OCI-LY3 (cell line): ENCODE measurements around the gene ASF1A.

Source experiments
- H2AFZ ChIP-seq: fragments of 200-600, 300-600 bp; shearing (Covaris generic); 2 replicates; pipeline ENCODE4 v1.6.0; 2014; ENCODE audit warnings: antibody characterized with exemption, low read depth, low read length
- H3K27ac ChIP-seq: fragments of 200-600, 300-600 bp; sonication (generic); 2 replicates; pipeline ENCODE4 v1.5.1; 2014; ENCODE audit warnings: mild to moderate bottlenecking, low read length, moderate library complexity, mixed read lengths
- H3K27me3 ChIP-seq: fragments of 200-600, 300-600 bp; sonication (generic); 2 replicates; pipeline ENCODE4 v1.6.1; 2014; ENCODE audit warnings: low read depth, low read length, mixed read lengths
- H3K36me3 ChIP-seq: fragments of 200-600, 300-600 bp; sonication (generic); replicated peaks from 2 replicates; pipeline ENCODE3; 2014; ENCODE audit warnings: low read depth, low read length, mixed read lengths
- H3K4me1 ChIP-seq: fragments of 300-600, 200-600 bp; sonication (generic); 2 replicates; pipeline ENCODE4 v1.6.1; 2014; ENCODE audit warnings: low read length, mixed read lengths
- H3K4me2 ChIP-seq: fragments of 200-600, 300-600 bp; sonication (generic); 2 replicates; pipeline ENCODE4 v1.6.1; 2014; ENCODE audit warnings: low read length, mixed read lengths
- H3K4me3 ChIP-seq: fragments of 300-600, 200-600 bp; sonication (generic); 2 replicates; pipeline ENCODE4 v1.5.1; 2014; ENCODE audit warnings: antibody characterized with exemption, mild to moderate bottlenecking, low read length, moderate library complexity
- H3K79me2 ChIP-seq: fragments of 300-600, 200-600 bp; shearing (Covaris generic); 2 replicates; pipeline ENCODE4 v1.6.1; 2014; ENCODE audit warnings: mild to moderate bottlenecking, low read length, mixed read lengths
- H3K9ac ChIP-seq: fragments of 300-600, 200-600 bp; shearing (Covaris generic); 2 replicates; pipeline ENCODE4 v1.6.0; 2014; ENCODE audit warnings: mild to moderate bottlenecking, low read length, moderate library complexity
- H3K9me3 ChIP-seq: fragments of 200-600, 300-600 bp; shearing (Covaris generic); 2 replicates; pipeline ENCODE4 v1.6.1; 2014; ENCODE audit warnings: low read length, mixed read lengths; ENCODE audit not compliant: insufficient read depth
- H4K20me1 ChIP-seq: fragments of 200-600, 300-600 bp; sonication (generic); 2 replicates; pipeline ENCODE4 v1.6.1; 2016; ENCODE audit warnings: low read length, mixed read lengths; ENCODE audit not compliant: insufficient read depth
- EZH2phosphoT487 ChIP-seq: fragments of 200-600 bp; shearing (Covaris generic); IDR thresholded peaks from 2 replicates; pipeline ENCODE4 v1.6.1; 2018; ENCODE audit warnings: antibody characterized with exemption, mixed run types, low read depth
- TF ChIP-seq, protein P1 (sequence below): fragments of 200-600, 300-600 bp; sonication (generic); IDR thresholded peaks from 2 replicates; pipeline ENCODE4 v1.5.1; 2014; ENCODE audit warnings: antibody characterized with exemption, low read length, low read depth

The ASF1A gene

DNA sequence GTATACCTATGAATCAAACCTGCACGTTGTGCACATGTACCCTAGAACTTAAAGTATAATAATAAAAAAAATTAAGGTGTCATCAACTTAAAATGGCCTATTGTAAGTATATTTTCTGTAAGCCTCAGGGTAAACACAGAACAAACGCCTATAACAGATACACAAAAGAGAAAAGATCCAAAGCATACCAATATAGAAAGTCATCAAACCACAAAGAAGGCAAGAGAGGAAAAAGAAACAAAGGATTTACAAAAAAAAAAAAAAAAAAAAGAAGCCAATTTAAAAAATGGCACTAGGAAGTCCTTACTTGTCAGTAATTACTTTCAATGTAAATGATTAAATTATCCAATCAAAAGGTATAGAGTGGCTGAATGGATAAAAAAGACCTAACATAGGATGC is 24.6 kb upstream of the ASF1A start:
- H3K4me2 ChIP-seq = no peak overlapping the region
- TF ChIP-seq EZH2phosphoT487 = no peak
- TF ChIP-seq, protein P1, sequence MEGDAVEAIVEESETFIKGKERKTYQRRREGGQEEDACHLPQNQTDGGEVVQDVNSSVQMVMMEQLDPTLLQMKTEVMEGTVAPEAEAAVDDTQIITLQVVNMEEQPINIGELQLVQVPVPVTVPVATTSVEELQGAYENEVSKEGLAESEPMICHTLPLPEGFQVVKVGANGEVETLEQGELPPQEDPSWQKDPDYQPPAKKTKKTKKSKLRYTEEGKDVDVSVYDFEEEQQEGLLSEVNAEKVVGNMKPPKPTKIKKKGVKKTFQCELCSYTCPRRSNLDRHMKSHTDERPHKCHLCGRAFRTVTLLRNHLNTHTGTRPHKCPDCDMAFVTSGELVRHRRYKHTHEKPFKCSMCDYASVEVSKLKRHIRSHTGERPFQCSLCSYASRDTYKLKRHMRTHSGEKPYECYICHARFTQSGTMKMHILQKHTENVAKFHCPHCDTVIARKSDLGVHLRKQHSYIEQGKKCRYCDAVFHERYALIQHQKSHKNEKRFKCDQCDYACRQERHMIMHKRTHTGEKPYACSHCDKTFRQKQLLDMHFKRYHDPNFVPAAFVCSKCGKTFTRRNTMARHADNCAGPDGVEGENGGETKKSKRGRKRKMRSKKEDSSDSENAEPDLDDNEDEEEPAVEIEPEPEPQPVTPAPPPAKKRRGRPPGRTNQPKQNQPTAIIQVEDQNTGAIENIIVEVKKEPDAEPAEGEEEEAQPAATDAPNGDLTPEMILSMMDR = no peak
- no peak overlapping the region for H3K9ac ChIP-seq
- H3K79me2 ChIP-seq = 0 out of 2 replicates have a peak, but pooled peaks cover 6% of the 10 kb centered on the region
- H3K27ac ChIP-seq = no peak overlapping the region
- H3K27me3 ChIP-seq = no peaks in the 10 kb centered on the region
- no peaks in the 10 kb centered on the region for H3K36me3 ChIP-seq
- H4K20me1 ChIP-seq = no peaks in the 10 kb centered on the region
- H3K4me1 ChIP-seq = peaks cover 6% of the 10 kb centered on the region; the same call in 1 of the 2 replicates
- no peaks in the 10 kb centered on the region for H3K9me3 ChIP-seq
- H2AFZ ChIP-seq = no peak overlapping the region
- H3K4me3 ChIP-seq = no peak overlapping the region

DNA sequence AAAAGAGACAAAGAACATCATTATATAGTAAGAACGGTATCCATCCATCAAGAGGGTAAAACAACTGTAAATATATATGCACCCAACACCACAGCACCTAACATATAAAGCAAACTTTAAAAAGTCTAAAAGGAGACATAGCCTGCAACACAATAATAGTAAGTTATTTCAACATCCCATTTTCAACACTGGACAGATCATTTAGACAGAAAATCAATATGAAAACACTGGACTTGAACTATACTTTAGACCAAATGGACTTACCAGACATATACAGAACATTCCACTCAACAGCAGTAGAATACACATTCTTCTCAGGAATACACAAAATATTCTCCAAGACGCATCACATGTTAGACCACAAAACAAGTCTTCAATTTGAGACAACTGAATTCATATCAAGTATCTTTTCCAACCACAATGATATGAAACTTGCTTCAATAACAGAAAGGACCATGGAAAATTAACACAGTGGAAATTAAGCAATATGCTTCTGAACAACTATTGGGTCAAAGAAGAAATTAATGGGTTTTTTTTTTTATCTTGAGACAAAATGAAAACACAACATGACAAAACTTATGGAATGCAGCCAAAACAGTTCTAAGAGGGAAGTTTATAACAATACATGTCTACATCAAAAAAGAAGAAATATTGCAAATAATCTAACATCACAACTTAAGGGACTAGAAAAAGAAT is 23.9 kb upstream of the ASF1A start:
- no peak for TF ChIP-seq EZH2phosphoT487
- TF ChIP-seq, protein P1 = no peak
- H3K4me1 ChIP-seq = no peaks in the 10 kb centered on the region
- H3K4me3 ChIP-seq = no peak overlapping the region
- no peak overlapping the region for H3K9ac ChIP-seq
- H3K9me3 ChIP-seq = no peaks in the 10 kb centered on the region
- no peak overlapping the region for H2AFZ ChIP-seq
- no peak overlapping the region for H3K4me2 ChIP-seq
- no peaks in the 10 kb centered on the region for H3K36me3 ChIP-seq
- H3K27ac ChIP-seq = no peak overlapping the region
- 0 out of 2 replicates have a peak, but pooled peaks cover 6% of the 10 kb centered on the region for H3K79me2 ChIP-seq
- no peaks in the 10 kb centered on the region for H3K27me3 ChIP-seq
- no peaks in the 10 kb centered on the region for H4K20me1 ChIP-seq

DNA sequence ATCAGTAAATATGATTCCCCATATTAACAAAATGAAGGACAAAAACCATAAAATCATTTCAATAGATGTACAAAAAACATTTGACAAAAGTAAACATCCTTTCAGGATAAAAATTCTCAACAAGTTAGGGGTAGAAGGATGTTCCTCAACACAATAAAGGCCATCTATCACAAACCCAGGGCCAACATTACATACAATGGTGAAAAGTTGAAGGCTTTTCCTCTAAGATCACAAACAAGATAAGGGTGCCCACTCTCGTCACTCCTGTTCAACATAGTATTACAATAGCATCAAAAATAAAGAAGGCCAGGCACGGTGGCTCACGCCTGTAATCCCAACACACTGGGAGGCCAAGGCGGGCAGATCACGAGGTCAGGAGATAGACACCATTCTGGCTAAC is 22.6 kb upstream of the ASF1A start:
- Histone ChIP-seq H3K4me3 (no peak overlapping the region), H2AFZ (no peak overlapping the region), H3K27ac (no peak overlapping the region), H3K9ac (no peak overlapping the region), H3K79me2 (0 out of 2 replicates have a peak, but pooled peaks cover 12% of the 10 kb centered on the region), H3K27me3 (no peaks in the 10 kb centered on the region), H3K4me1 (no peaks in the 10 kb centered on the region), H3K36me3 (no peaks in the 10 kb centered on the region), H4K20me1 (no peaks in the 10 kb centered on the region), H3K4me2 (no peak overlapping the region), H3K9me3 (no peaks in the 10 kb centered on the region)
- TF ChIP-seq, protein P1 = no peak
- no peak for TF ChIP-seq EZH2phosphoT487

DNA sequence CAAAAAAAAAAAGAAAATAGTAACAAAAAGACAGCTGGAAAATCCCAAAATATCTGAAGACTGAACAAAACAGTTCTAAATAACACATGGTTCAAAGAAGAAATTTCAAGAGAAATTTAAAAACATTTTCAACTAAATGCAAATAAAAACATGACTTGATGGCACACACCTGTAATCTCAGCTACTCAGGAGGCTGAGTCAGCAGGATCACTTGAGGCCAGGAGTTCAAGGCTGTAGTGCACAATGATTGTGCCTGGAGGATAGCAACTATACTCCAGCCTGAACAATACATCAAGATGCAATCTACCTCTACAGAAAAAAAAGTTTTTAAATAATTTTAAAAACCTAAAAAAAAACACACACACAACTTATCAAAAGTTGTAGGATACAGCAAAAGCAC is 21.6 kb upstream of the ASF1A start:
- 0 out of 2 replicates have a peak, but pooled peaks cover 12% of the 10 kb centered on the region for H3K79me2 ChIP-seq

More for the DNA sequence above, 21.6 kb upstream of the ASF1A start:
- H3K4me1 ChIP-seq = no peaks in the 10 kb centered on the region
- no peak for TF ChIP-seq EZH2phosphoT487
- TF ChIP-seq, protein P1 = no peak
- no peak overlapping the region for H3K9ac ChIP-seq
- no peaks in the 10 kb centered on the region for H3K27me3 ChIP-seq
- no peaks in the 10 kb centered on the region for H4K20me1 ChIP-seq
- no peak overlapping the region for H3K4me2 ChIP-seq
- H3K9me3 ChIP-seq = no peaks in the 10 kb centered on the region
- H3K27ac ChIP-seq = no peak overlapping the region
- H3K4me3 ChIP-seq = no peak overlapping the region
- H2AFZ ChIP-seq = no peak overlapping the region
- no peaks in the 10 kb centered on the region for H3K36me3 ChIP-seq
